ENCODE data around the gene RNU6-1.

The RNU6-1 gene

DNA sequence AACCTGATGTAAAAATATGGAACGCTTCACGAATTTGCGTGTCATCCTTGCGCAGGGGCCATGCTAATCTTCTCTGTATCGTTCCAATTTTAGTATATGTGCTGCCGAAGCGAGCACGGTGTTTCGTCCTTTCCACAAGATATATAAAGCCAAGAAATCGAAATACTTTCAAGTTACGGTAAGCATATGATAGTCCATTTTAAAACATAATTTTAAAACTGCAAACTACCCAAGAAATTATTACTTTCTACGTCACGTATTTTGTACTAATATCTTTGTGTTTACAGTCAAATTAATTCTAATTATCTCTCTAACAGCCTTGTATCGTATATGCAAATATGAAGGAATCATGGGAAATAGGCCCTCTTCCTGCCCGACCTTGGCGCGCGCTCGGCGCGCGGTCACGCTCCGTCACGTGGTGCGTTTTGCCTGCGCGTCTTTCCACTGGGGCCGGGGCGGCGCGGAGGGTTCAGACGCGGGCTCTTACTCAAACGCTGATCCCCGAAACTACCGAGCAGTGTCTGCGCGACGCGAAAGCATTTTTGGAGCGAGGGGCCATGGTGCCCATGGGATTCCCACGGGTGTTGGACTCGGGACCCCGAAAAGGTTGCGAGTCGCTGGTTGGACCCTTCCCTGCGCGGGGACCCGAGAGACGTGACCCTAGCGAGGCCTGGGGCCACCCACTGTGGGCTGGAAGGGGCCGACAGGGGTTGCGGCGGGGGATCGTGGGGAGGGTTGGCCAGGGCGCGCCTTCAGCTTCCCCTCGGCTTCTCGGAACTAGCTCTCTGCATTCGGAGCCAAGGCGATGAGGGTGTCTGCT lies at the start of gene RNU6-1:
Gene RNU6-1, minus strand, starts transcription at position 117 of the 820 bp plus-strand sequence.
- DNase-seq: peak; percentile 44

GRCh38 chr15:67887776-67888175 lies 47.9 kb upstream of the RNU6-1 start:
- no peak for DNase-seq

- DNase-seq: no peak
These were observed 46.0 kb upstream of the RNU6-1 start for GRCh38 chr15:67885861-67886260.

DNA sequence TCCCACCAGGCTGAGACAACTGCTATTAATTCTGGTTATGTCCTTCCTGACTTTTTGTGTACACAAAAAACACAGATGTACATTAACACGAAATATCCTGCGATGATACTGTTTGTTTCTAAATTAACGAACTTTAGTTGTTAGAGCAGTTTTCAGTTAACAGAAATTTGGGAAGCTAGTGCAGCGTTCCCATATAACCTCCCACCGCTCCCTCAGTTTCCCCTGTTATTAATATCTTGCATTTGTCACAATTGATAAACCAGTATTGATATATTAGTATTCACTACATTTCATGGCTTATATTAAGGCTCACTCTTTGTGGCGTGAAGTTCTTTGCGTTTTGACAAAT lies 45.3 kb upstream of the RNU6-1 start:
- DNase-seq: no peak

DNA sequence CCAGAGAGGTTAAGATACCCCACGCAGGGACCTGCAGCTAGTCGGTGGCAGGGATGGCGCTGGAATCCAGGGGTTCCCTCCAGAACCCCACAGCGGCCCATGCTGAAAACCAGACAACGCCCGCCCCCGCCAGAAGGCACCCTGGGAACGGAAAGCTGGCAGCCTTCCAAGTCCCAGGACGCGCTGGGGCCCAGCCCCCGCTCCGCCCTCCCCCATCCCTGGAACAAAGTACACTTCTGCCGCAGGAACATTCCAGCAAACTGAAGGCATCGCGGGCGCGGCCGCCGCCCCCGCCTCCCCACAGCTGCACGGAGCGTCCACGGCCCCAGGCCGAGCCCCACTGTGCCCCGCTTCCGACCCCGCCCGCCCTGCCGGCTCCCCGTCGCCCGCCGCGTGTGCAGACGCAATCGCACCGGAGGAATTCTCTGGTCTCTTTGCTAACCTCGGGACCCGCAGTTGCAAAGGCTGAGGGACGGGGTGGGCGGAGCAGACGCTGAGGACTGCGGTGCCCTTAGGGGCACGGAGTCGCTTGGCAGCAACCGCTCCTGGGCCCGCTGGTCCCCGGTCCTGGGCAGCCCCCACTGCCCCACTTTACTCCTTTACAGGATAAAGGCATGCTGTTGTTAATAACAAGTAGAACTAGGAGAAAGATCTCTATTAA lies 44.8 kb upstream of the RNU6-1 start:
- no peak for DNase-seq

- DNase-seq: no peak
These were observed 44.2 kb upstream of the RNU6-1 start for GRCh38 chr15:67884009-67884408.

DNA sequence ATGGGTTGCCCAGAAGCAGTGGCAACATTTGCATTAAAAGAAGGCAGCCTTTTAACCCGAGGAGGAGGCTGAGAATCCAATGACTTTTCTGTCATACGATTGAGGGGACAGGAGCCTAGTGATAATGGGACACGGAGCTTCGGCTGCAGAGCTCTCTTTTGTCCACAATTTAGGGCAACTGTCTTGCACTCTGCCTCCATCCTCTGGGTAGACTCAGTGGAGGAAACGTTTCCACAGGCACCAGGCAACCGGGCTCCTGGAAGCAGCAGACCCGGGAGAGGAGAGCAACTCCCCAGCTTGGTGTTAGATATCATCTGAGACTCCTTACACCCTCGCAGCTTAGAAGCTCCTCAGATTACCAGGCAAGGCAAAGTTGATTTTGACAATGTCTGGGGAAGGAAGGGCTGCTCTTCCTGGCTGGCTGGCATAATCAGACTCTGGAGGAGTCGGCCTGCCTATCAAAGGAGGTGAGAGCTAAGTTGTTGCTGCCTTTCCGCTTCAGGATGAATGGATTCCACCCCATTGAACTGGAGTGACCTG lies 43.5 kb upstream of the RNU6-1 start:
- no peak for DNase-seq

DNA sequence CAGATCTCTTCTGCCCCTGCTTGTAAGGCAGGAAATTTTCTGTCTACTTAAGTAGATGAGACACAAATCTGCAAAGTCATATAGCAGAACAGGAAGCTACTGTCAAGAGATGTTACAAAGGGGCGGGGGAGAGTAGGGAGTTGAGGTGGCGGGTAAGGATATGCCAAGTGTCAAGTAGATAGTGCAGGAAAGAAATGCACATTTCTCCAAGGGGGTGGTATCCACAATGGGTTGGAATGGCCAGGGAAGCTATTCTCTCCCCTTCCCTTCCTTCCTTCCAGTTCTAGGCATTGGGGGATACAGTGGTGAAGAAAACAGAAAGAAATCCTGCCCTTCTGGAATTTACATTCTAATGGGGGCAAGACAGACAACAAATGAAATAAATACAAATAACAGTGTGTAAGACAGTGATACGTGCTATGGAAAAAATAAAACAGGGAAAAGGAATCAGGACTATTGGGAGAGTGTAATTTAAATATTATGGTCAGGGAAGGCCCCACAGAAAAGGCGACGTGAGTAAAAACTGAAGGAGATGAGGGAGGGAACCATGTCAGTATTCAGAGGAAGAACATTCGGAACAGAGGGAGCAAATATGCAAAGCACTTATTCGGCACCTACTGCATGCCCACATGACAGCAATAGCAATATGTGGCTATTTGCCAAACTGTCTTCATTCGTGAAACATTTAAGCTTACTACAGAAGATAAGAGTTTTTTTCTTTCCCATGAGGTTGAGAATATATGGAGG lies 42.8 kb upstream of the RNU6-1 start:
- DNase-seq: no peak

DNA sequence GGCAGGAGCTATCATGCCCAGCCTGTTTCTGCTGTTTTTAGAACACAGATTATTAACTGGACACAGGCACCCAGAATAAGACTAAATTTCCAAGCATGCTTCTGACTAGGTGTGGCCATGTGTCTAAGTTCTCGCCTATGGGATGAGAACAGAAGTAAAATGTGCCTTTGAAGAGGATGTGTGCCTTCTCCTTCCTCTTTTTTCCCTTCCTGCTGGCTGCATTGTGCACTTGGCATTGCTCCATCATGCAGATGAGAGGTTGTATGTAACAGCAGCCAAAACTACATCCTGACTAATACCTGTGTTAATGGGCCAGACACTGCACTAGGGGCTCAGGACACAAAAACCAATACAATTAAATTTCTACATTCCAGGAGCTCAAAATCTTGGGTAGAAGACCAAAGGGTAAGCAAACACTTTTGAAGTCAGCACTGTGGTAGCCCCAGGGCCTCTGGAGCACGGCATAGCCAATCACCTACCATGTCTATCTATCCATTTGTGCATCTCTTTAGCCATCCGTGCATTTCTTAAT lies 40.9 kb upstream of the RNU6-1 start:
- no peak for DNase-seq

- DNase-seq: no peak
These were observed 39.7 kb upstream of the RNU6-1 start for GRCh38 chr15:67879440-67880129.

GRCh38 chr15:67878712-67879206 lies 38.9 kb upstream of the RNU6-1 start:
- no peak for DNase-seq

DNA sequence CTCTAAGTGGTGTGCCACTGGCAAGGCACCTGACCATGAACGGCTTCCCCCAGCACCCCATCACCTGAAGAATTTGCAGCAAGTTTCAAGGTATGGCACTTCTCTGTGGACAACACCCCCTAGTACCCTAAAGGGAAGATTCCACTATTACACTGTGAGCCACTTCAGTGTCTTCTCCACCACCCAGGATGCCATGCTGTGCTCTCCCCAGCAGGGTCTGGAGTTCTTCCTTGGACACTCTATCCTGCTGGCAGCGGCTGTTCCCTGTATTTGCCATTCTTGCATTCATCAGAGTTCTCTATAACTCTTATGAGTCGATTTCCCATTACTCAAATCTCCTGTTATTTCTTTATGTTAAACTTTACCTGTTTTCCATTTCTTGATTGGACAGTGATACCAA lies 33.9 kb upstream of the RNU6-1 start:
- DNase-seq: no peak

DNA sequence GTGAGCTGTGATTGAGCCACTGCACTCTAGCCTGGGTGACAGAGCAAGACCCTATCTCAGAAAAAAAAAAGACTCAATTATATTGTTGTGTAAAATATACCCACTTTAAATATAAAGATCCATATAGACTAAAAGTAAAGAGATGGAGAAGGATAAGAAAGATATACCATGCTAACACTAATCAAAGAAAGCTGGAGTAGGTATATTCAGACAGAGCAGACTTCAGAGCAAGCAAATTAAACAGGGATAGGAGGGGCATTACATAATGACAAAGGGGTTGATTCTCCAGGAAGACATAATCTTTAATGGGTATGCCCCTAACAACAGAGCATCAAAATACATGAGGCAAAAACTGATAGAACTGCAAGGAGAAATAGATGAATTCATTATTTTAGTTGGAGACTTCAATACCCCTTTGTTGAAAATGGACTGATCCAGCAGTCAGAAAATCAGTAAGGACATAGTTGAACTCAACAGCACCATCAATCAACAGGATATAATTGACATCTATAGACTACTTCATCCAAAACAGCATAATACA lies 31.1 kb upstream of the RNU6-1 start:
- DNase-seq: no peak

GRCh38 chr15:67869701-67870100 lies 29.9 kb upstream of the RNU6-1 start:
- DNase-seq: no peak

- DNase-seq: no peak
These were observed 25.9 kb upstream of the RNU6-1 start for GRCh38 chr15:67865766-67866165.

- DNase-seq: no peak
These were observed 25.5 kb upstream of the RNU6-1 start for GRCh38 chr15:67865331-67865730.

- DNase-seq: peak; percentile 25
These were observed 23.7 kb upstream of the RNU6-1 start for GRCh38 chr15:67863442-67863987.

GRCh38 chr15:67862750-67863441 lies 23.1 kb upstream of the RNU6-1 start:
- no peak for DNase-seq

DNA sequence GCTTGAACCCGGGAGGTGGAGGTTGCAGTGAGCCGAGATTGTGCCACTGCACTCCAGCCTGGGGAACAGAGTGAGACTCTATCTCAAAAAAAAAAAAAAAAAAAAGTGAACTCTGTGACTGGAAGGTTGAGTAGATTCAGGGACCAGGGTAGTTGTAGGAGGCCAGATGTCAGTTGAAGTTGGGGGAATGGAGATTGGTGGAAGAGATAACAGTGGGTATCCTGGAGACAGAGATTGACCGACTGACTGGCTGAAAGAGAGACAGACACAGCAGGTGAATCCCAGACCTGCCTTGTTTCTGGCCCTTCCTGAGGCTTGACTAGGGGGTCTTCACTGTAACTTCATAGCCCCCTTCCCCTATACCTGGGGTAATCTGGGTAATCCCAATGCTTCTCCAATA lies 22.1 kb upstream of the RNU6-1 start:
- no peak for DNase-seq

DNA sequence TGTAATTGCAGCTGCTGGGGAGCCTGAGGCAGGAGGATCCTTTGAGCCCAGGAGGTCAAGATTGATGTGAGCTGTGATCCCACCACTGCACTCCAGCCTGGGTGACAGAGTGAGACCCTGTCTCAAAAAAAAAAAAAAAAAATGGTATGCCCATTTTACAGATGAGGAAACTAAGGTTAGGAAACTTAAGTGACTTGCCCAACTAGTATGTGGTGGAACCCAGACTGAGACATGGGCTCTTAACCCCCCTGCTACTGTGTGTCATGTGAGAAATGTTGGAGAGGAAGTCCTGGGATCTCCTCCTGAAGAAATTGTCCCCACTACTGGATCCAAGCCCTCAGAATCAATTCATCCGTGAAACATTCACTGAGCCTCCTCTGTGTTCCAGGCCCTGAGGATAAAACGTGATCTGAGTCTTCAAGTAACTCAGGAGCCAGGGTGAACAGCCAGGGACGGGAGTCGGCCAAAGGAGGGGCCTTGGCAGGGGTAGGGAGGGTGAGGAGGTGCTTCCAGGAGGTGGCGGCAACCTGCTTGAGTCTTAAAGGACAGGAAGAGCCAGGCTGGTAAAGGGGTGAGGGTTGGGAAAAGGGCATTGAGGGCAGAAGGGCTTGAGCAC lies 19.6 kb upstream of the RNU6-1 start:
- DNase-seq: no peak

DNA sequence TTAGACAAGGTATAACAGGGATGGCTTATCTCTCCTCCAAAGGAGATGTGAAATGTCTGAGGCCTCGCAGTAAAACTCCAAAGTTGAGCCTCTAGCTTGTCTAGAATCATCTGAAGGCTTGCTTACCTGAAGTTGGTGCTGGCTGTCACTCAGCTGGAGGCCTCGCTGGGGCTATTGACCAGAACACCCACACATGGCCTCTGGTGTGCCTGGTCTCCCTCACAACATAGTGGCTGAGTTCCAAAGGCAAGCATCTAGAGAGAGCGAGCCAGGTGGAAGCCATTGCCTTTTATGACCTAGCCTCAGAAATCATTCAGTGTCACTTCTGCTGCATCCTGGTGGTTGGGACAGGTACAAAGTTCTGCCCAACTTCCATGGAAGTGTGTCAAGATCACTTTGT lies 17.4 kb upstream of the RNU6-1 start:
- DNase-seq: no peak
